GM18873 (cell line): ENCODE results near the gene MCTP1.

ENCODE experiments used
- ATAC-seq: cut with Tn5 transposase; IDR thresholded peaks from one replicate; pipeline ENCODE4 v1.9.1; 2021; ENCODE audit warnings: mild to moderate bottlenecking, moderate library complexity, moderate number of reproducible peaks; ENCODE audit not compliant: unreplicated experiment, low FRiP score

The MCTP1 gene

DNA sequence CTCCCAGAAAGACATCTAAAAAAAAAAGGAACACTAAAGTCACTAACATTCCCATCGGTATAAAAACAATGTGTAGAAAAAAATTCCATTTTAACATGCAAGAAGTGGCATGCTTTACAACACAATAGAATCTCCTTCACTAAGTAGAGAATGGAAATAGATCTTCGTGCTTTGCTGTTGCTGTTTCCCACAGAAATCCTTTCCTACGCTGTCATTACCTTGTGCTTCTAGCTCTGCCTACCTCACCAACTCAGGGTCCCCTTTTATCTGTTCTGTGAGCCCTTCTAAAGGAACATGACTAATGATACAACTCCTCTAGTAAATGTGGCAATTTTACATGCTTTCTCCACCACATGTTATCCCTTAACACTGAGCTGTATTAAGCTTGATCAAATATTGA, 202.9 kb downstream of the MCTP1 start:
- ATAC-seq, result no peak

DNA sequence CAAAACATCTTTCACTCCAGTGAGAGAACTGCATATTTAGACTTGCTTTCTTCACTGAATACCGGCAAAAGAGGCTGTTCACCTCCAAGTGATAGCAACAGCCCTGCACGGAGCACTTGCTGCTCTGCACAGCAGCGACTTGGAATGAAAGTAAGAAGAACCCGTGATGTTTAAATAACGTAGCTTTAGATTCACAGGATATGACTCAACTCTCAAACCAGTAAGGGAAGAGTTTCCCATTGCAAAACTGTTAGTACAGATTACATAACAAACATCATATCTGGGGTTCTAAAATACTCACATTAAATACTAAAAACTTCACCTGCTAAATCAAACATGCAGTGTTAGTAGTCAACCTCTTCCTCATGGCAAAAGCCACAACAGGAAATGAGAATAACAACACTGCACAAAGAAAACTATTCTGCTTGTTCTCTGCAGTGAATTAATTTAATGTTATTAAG, 203.4 kb downstream of the MCTP1 start:
- ATAC-seq, result peak; percentile 93

DNA sequence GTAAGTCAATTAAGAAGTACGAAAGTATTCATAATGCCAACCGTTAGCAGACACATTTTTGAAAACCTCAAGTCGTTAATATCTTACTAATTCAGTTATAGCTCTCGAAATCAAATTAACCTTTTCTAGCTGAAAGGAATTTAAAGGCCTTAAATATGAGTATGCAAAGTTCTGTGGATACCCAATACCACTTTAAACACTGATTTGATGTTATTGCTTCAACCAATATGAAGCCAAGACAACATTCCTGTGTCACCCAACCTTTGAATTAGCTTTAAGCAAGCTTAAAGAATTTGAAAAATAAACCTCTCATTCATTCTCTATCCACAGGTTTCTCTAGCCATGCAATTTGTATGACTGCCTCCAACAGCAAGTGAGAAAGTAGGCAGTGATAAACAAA, 204.5 kb downstream of the MCTP1 start:
- no peak for ATAC-seq

DNA sequence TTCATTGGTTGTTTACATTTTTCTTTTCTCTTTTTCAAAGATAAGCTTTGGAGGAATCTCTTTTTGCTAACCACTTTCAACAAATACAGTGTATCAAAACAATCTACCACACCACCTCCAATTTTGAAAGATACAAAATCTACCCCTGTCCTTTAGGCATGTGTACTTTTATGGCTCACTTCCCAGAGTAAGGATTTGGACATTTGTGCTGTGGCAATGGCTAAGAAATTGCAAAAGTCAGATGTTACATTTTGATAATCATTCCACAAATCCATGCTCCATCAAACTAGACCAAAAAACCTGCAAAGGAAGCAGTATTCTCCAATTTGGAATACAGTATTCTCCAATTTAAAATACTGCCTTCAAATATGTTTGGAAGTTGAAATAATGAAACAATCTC, 204.9 kb downstream of the MCTP1 start:
- ATAC-seq, result no peak

GRCh38 chr5:95078868-95079267, 206.0 kb downstream of the MCTP1 start:
- ATAC-seq, result no peak

- no peak for ATAC-seq
Observed at GRCh38 chr5:95076395-95077185, 208.3 kb downstream of the MCTP1 start.

GRCh38 chr5:95075111-95075510, 209.8 kb downstream of the MCTP1 start:
- no peak for ATAC-seq

DNA sequence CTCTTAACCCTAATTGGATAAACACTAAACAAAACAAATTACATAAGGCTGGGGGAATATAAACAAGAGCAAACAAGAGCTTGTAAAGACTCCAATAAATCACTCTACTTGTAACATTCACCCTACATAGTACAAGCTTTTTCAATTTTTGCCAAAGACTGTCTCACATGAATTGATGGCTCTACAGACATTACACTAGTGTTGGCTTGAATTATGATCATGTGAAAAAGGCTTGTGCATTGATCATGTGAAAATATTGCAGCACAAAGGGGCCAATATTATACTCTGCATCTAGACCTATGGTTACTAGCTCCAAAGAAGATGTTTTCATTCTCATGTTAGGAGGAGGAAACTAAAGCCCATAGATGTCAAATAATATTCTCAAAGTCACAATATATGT, 212.6 kb downstream of the MCTP1 start:
- no peak for ATAC-seq

GRCh38 chr5:95070866-95071265, 214.0 kb downstream of the MCTP1 start:
- ATAC-seq, result no peak

DNA sequence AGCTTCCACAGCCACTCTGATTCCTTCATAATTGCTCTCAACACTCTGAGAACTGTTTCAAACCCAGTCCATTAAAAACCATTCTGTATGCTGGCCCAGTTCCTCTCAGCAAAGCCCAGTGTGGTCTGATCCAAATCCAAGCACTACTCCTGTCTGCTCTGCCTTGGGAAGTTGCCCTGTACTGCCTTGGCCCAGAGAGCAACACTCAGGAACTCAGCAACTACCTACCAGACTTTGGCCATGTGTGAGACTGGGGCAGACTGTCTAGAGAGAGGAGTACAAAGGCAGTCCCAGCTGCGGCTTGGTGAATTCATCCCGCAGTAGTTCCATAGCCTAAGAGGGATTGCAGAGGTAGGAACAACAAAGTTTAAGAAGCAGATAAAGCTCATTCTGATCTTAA, 214.4 kb downstream of the MCTP1 start:
- no peak for ATAC-seq

DNA sequence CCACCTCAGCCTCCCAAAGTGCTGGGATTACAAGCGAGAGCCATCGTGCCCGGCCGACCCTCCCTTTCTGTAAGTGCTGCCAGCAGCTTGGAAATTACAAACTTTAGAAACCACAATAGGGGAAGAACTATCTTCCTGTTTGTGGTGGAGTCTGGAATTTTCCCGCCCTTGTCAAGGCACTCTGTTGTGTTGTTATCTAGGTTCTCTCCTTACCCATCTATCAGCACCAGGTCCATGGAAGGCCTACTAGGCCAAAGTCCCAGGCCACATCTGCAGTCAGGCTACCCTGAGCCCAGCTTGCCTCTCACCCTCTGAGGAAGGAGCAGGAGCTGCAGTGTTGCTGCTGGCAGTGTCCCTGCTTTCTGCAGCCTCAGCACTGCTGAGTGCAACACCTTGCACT, 214.9 kb downstream of the MCTP1 start:
- ATAC-seq, result no peak

- ATAC-seq, result no peak
Observed at GRCh38 chr5:95069021-95069420, 215.9 kb downstream of the MCTP1 start.

DNA sequence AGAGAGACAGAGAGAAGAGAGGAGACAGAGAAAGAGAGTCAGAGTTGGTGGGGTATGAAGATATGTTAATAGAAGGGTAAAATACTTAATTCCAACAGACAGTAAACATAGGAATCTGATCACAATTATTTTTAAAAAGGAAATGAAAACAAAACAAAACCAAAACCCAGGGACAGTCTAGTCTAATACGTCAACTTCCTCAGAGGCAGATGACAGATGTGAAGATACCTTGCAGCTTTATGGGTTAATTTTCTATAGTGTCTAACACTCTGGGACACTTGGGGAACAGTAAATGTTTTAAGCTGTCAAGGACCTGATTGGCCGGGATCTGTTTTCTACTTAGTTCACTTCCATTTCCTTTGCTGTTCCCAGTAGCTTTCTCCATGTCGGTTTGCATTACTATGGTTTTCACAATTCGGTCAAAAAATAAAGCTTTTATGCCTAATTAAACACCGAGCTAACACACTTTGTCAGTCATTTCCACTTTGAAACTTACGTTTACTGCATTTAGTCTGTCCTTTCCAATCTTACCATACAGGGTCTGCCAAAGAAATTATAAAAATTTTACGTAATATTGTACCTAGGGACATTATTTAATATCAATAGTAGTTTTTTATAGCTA, 216.5 kb downstream of the MCTP1 start:
- no peak for ATAC-seq

GRCh38 chr5:95066048-95066447, 218.8 kb downstream of the MCTP1 start:
- no peak for ATAC-seq

DNA sequence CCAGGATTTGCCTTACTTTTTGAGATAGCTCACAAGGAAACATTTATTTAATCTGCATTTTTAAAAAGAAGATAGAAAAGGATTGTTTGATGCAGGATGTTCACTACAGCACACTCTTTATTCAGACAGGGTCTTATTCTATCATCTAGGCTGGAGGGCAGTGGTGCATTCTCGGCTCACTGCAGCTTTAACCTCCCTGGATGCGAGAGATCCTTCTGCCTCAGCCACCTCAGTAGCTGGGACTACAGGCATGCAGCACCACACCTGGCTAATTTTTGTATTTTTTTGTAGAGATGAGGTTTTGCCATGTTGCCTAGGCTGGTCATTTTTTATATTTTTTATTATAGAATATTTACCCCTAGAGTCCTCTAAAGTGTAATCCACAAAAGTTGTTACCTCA, 221.4 kb downstream of the MCTP1 start:
- no peak for ATAC-seq

DNA sequence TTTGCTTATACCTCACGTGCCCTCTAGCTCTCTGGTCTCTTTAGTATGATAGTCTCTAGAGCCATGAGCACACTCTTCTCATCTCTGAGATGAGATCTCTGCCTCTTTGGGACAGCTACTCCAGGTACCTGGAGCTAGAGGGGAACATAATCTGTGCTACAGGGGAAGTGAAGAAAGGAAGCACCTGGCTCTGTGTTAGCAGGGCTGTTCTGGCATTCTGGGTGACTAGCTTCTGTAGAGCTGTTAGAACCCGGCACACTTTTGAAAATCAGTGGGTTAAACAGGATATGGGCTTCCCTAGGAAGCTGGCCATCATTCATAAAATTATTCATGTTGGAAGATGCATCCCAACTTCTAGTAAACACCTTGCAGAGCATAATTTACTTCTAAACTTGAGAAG, 224.8 kb downstream of the MCTP1 start:
- ATAC-seq, result no peak

- no peak for ATAC-seq
Observed at GRCh38 chr5:95059636-95060035, 225.3 kb downstream of the MCTP1 start.

GRCh38 chr5:95057615-95058014, 227.3 kb downstream of the MCTP1 start:
- ATAC-seq, result no peak

GRCh38 chr5:95053253-95053652, 231.6 kb downstream of the MCTP1 start:
- ATAC-seq, result no peak

GRCh38 chr5:95050708-95051107, 234.2 kb downstream of the MCTP1 start:
- no peak for ATAC-seq

DNA sequence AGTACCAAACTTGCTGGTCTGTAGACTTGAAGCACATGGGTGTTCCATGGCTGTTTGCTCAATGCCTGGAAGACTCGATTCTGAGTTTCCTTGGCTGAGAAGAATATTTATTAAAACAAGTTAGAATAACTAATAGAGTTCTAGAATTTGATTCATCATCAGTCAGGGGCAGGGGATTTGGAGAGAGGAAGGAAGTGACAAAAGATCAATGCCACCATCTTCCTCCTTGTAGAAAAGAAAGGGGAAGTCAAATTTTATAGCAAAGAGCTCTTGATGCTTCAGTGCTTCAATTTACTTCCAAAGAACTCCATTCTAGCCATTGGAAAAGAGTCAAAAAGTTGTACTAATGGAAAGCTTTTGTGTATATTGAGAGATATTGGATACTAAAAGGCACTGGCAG, 236.3 kb downstream of the MCTP1 start:
- no peak for ATAC-seq
